HuH-7 (cell line): ENCODE measurements around the gene DRD4.

Source experiments
- DNase-seq: peaks from one replicate; pipeline ENCODE4 v3.0.0; 2011; ENCODE audit warnings: low spot score

DRD4 gene

GRCh38 chr11:623349-623869 lies 13.7 kb upstream of the DRD4 start:
- no peak for DNase-seq

DNA sequence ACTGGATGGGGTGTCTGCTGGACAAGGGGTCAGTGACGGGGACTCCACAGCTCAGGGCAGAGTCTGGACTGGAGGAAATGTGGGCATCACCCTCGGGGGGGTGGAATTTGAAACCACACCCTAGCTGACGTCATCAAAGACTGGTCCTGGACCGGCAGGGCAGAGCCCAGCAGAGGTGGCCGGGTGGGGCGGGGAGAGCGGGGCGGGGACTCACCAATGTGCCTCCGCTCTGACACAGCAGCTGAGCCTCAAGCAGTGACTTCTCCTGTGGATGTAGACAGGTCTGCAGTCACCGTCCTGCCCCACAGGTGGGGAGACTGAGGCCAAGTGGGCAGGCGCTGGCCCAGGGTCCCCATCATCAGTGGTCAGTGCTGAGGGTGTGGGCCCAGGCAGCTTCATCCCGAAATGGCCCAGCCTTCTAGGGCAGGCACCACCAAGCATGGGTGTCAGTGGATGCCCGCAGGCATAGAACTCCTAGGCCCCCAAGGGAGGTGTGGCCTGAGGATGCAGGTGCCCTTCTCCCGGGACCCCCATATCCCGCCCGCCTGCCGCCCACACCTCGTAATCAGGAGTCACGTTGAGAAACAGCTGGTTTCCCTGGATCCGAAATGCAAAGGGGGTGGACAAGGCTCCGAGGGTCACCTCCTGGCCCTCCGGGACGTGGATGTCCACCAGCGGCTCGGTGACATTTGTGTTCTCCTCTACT lies 12.9 kb upstream of the DRD4 start:
- peak; percentile 63 for DNase-seq

- DNase-seq: peak; percentile 89
Observed at GRCh38 chr11:624705-625635, 12.1 kb upstream of the DRD4 start, which contains the start of gene CDHR5. Gene CDHR5, minus strand, starts transcription at chr11:624955. Its CDS starts 53 bp downstream, at chr11:624902.

GRCh38 chr11:625636-626268 lies 11.3 kb upstream of the DRD4 start:
- peak; percentile 48 for DNase-seq

DNA sequence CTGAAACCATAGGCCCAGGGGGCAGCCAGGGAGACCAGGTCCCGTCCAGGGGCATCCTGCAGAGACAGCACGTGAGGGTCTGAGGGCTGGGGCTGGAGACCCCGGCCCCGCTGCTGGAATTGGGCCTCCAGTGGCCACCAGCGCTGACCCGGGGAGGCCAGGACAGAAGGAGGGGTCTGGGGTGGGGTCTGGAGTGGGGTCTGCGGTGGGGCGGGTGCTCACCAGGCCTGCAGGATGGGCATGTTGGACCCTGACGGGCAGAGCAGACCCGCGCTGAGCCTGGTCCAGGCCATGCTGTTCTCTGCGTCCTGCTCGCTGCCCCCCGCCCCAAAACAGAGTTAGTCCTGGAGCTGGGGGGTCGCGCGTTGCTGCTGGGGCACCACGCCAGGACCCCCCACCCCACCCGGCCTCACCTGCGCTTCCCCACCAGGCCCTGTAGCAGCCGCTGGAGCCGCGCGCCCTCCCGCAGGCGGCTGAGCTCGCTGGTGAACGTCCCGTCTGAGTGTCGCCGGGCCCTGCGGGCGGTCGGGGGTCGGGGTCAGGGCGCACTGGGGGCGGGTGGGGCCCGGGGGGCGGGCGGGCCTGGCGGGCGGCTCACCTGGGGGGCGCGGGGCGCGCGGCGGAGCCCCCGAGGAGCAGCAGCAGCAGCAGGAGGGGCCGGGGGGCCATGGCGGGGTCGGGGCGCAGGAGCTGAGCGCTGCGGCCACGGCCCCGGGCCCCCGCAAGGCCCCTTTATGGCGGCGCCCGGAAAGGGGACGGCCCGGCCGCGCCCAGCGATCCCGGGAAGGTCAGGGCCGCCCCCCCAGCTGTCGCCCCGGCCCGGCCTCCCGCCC lies 10.4 kb upstream of the DRD4 start, which contains the start of gene SCT:
TSS of gene SCT (minus strand) at position 707 of the 833 bp plus-strand sequence. CDS start at position 669, 38 bp downstream.
- no peak for DNase-seq

GRCh38 chr11:627308-627576 lies 9.8 kb upstream of the DRD4 start:
- no peak for DNase-seq

- no peak for DNase-seq
Observed at GRCh38 chr11:628056-628455, 9.0 kb upstream of the DRD4 start.

- no peak for DNase-seq
Observed at GRCh38 chr11:629237-629583, 7.9 kb upstream of the DRD4 start.

- DNase-seq: no peak
Observed at GRCh38 chr11:630871-631270, 6.2 kb upstream of the DRD4 start.

- DNase-seq: no peak
Observed at GRCh38 chr11:635945-636510, 1.0 kb upstream of the DRD4 start.

- no peak for DNase-seq
Observed at GRCh38 chr11:637333-637592, 194 bp downstream of the DRD4 start.

DNA sequence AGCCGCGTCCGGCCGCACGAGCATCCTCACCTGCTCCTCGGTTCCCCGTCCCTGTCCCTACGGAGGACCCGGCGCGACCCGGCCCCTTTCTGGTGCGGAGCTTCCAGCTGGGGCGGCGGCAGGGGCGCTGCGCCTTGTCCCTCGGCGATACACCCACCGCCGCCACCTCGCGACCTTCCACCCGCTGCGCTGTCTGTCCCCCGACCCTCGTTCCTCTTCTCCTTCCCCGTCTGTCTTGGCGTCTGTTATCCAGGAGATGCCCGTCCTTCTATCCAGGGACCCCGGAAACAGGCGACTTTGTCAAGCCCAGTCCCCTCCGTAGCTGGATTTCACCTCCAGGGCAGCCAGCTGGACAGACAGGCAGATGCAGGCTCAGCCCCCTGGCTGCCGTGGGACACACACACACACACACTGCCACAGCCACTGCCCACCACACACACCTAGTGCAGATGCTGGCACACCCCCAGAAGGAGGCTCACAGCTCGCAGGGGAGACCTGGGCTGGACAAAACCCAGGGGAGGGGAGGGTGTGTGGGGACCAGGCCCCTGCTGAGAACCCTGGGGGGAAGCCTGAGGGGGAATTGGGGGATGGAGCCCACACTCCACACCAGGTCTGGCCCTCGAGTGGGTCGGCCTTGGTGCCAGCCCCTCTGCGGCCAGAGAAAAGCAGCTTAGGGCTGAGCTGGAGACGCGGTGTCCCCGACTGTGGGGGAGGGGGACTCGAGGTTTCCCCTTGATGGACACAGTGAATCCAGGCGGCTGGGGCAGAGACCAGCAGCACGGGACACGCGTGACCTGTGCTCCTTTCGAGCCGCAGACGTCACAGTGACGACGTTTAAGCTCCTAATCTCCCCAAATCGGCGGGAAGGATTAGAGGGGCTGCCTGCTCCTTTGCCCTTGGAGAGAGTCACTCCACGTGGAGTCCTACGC lies 788 bp downstream of the DRD4 start:
- DNase-seq: no peak

DNA sequence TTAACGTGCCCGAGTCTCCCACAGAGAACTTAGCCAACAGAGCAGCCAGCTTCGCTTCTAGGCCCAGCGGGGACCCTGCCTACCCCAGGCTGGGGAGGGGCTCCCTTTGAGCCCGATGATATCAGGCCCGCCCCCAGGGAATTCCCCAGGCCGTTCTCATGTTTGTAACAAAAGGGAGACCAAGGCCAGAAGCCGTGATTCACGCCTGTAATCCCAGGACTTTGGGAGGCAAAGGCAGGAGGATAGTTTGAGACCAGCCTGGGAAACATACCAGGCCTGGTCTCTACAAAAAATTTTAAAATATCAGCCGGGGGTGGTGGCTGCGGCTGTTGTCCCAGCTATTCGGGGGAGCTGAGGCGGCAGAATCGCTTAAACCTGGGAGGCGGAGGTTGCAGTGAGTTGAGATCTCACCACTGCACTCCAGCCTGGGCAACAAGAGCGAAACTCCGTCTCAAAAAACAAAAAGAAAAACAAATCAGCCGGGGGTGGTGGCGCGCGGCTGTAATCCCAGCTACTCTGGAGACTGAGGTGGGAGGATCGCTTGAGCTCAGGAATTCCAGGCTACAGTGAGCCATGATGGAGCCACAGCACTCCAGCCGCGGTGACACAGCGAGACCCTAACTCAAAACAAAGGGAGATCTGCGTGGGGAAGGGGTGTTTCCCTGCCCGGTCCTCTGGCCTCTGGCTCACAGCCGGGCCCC lies 1.7 kb downstream of the DRD4 start:
- DNase-seq: no peak

GRCh38 chr11:639332-639955 lies 2.4 kb downstream of the DRD4 start:
- no peak for DNase-seq

GRCh38 chr11:640021-640706 lies 3.1 kb downstream of the DRD4 start:
- no peak for DNase-seq

DNA sequence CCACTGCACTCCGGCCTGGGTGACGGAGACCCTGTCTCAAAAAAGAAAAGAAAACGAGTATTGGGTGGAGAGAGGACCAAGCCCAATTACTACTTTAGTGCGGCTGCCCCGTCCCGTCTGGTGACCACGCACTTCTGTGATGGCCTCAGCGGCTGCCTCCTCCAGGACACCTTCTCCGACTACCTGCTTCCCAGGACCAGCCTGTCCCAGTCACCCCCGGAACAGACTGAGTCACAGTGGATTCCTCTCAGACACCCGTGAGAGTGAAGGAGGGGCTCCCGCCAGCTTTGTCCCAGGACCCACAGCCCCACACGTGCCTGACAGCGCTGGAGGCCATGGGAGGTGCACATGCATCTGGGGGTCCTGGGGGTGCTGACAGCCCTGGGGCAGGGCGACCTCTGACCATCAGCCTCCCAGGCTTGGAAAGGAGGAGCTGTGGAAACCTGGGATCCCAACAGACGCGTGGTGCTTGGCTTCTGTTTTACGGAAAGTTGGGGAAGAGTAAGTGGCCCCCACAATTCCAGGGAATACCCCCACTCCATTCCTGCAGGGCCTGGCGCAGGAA lies 4.8 kb downstream of the DRD4 start:
- no peak for DNase-seq

- no peak for DNase-seq
Observed at GRCh38 chr11:643366-643765, 6.3 kb downstream of the DRD4 start.
